Measurements from ENCODE around the gene SLC4A3.

The SLC4A3 gene

DNA sequence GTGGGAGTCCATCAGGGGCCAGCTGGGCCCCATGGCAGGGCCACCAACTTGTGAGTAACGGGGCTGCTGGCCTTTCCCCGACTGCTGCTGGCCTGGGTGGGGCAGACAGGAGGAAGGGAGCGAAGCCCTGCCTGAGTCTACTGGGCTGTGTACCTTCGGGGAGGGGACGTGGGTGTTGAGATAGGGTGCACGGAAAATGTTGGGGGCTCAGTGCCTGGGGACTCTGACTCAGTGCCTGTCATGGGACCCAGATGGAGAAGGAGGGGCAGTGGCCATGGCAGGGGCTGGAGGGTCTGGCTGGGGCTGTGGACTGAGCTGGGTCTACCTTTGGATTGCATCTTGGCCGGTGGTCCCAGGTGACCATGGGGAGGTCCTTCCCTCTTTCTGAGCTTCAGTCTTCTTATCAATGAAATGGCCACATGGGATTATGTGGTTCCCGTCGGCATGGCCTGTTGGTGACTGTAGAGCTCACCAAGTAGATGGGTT is 4.0 kb downstream of the SLC4A3 start:
- TF ChIP-seq CTCF (IDR thresholded peaks at IDR 0.05; ENCODE audit: low read depth, low read length) = no peak
- H3K4me3 ChIP-seq (replicated peaks in 1 of 2; ENCODE audit: low read depth in 2 of 2, low read length in 2 of 2) = no peak overlapping the region
- no peak for DNase-seq (ENCODE audit: low read depth in 2 of 2)

GRCh38 chr2:219631904-219632759 is 4.7 kb downstream of the SLC4A3 start:
- no peak for TF ChIP-seq CTCF (IDR thresholded peaks at IDR 0.05; ENCODE audit: low read depth, low read length)
- DNase-seq (ENCODE audit: low read depth in 2 of 2) = no peak

GRCh38 chr2:219632760-219633105 is 5.3 kb downstream of the SLC4A3 start:
- no peak for TF ChIP-seq CTCF (IDR thresholded peaks at IDR 0.05; ENCODE audit: low read depth, low read length)
- H3K4me3 ChIP-seq (replicated peaks in 1 of 2; ENCODE audit: low read depth in 2 of 2, low read length in 2 of 2) = no peak overlapping the region
- DNase-seq (ENCODE audit: low read depth in 2 of 2) = no peak

More at GRCh38 chr2:219631904-219632759, 4.7 kb downstream of the SLC4A3 start:
- no peak overlapping the region for H3K4me3 ChIP-seq (replicated peaks in 1 of 2; ENCODE audit: low read depth in 2 of 2, low read length in 2 of 2)

GRCh38 chr2:219633276-219634065 is 6.0 kb downstream of the SLC4A3 start:
- H3K4me3 ChIP-seq (replicated peaks in 1 of 2; ENCODE audit: low read depth in 2 of 2, low read length in 2 of 2) = no peak overlapping the region
- no peak for DNase-seq (ENCODE audit: low read depth in 2 of 2)
- no peak for TF ChIP-seq CTCF (IDR thresholded peaks at IDR 0.05; ENCODE audit: low read depth, low read length)

- TF ChIP-seq CTCF (IDR thresholded peaks at IDR 0.05; ENCODE audit: low read depth, low read length) = no peak
- H3K4me3 ChIP-seq (replicated peaks in 1 of 2; ENCODE audit: low read depth in 2 of 2, low read length in 2 of 2) = no peak overlapping the region
- no peak for DNase-seq (ENCODE audit: low read depth in 2 of 2)
Observed at GRCh38 chr2:219634171-219634940, 6.9 kb downstream of the SLC4A3 start.

- no peak overlapping the region for H3K4me3 ChIP-seq (replicated peaks in 1 of 2; ENCODE audit: low read depth in 2 of 2, low read length in 2 of 2)
- no peak for DNase-seq (ENCODE audit: low read depth in 2 of 2)
- TF ChIP-seq CTCF (IDR thresholded peaks at IDR 0.05; ENCODE audit: low read depth, low read length) = no peak
Observed at GRCh38 chr2:219634951-219635751, 7.7 kb downstream of the SLC4A3 start.

Data from cardiac fibroblast (primary cell).